Heart left ventricle (tissue), 16 donors: ENCODE results near the gene RASSF5. TPM values are rescaled to one million over a fixed set of nuclear protein-coding genes. Genes with fewer than 3 reads are reported as not detected.

ENCODE experiments used
- ATAC-seq, 4 donors: fragments of 200-7000 bp; cut with Tn5 transposase; one replicate each; pipeline ENCODE4 v1.9.1; 2020 to 2022; ENCODE audit warnings: moderate library complexity in 4 of 4, mild to moderate bottlenecking in 3 of 4, moderate number of reproducible peaks in 1 of 4
- DNase-seq, 5 donors: peaks; one replicate each; pipeline ENCODE4 v3.0.0-alpha.2; 2020
- H3K27ac ChIP-seq, 12 donors: fragments of 200-600 bp; sonication (generic) in 4 of 12; one replicate each; pipeline versions ENCODE4 v1.5.0 to v1.8.0; 2016 to 2022; ENCODE audit warnings: mild to moderate bottlenecking in 2 of 12
- H3K27me3 ChIP-seq, 9 donors: fragments of 200-600 bp; sonication (generic) in 2 of 9; one replicate each; pipeline versions ENCODE4 v1.5.1 to v1.8.0; 2016 to 2022; ENCODE audit warnings: mild to moderate bottlenecking in 3 of 9
- H3K36me3 ChIP-seq, 9 donors: fragments of 200-600 bp; sonication (generic) in 2 of 9; one replicate each; pipeline versions ENCODE4 v1.5.0 to v1.8.0; 2018 to 2022; ENCODE audit warnings: mild to moderate bottlenecking in 2 of 9
- H3K4me1 ChIP-seq, 12 donors: fragments of 200-600 bp; sonication (generic) in 4 of 12; one replicate each; pipeline versions ENCODE4 v1.5.0 to v1.8.0; 2016 to 2022; ENCODE audit warnings: mild to moderate bottlenecking in 3 of 12
- H3K4me3 ChIP-seq, 12 donors: fragments of 200-600 bp; sonication (generic) in 4 of 12; one replicate each; pipeline versions ENCODE4 v1.5.0 to v1.8.0; 2017 to 2022; ENCODE audit warnings: mild to moderate bottlenecking in 9 of 12, moderate library complexity in 4 of 12
- H3K9me3 ChIP-seq, 12 donors: fragments of 200-600 bp; sonication (generic) in 4 of 12; one replicate each; pipeline versions ENCODE4 v1.5.0 to v1.8.0; 2016 to 2022; ENCODE audit warnings: mild to moderate bottlenecking in 1 of 12
- POLR2A ChIP-seq, 2 donors: fragments of 450-650 bp; IDR thresholded peaks; one replicate each; pipeline ENCODE4 v1.6.1; 2017; ENCODE audit warnings: antibody characterized with exemption in 2 of 2, mild to moderate bottlenecking in 2 of 2, moderate library complexity in 2 of 2
- WGBS, 4 donors: extraction: QIAGEN DNeasy Blood & Tissue Kit in 2 of 4; methylation state at CpG; one replicate each; pipeline versions ENCODE4 v1.1.5 to v1.1.7; 2013 to 2018; 5-methylcytosine and 5-hydroxymethylcytosine counted together
- intact Hi-C, 10 donors: fragments of 100-400 bp; cut with DNase I; formaldehyde crosslinking; loops; one replicate each; pipeline versions ENCODE4 v1.11.1 to v1.14.2; 2022
- polyA plus RNA-seq, 2 donors: library from polyadenylated mRNA; stranded (reverse); fragments of 200-250 nt; gene quantifications; one replicate each; pipeline ENCODE4 v1.2.3, GENCODE V29; 2013
- total RNA-seq, 9 donors: library from RNA; depleted of rRNA in 2 of 9; stranded (reverse); fragments of >200 nt in 2 of 9; fragmentation: NEBNext Ultra II Directional in 3 of 9; extraction: Animal tissue kit (Norgen Biotek cat#: 25700) in 3 of 9; gene quantifications; one replicate each; pipeline versions ENCODE4 v1.1.0 to v1.2.4, GENCODE V29; 2016 to 2023
- TF ChIP-seq, protein P1 (sequence below), 12 donors: fragments of 200-600 bp; sonication (generic) in 4 of 12; IDR thresholded peaks; one replicate each; pipeline versions ENCODE4 v1.5.0 to v1.8.0; 2018 to 2022; ENCODE audit warnings: antibody characterized with exemption in 12 of 12, mild to moderate bottlenecking in 5 of 12
- donor health status: ischemic (EF 13 %, LVEDD 7.1; RV severe dilation, severe dysfunction).
- donor health status: healthy with polysubstance abuse.
- donor health status: DM: no; HTN: yes; CAD: no.
- donor health status: DM: no; HTN: no; CAD: no.
- donor health status: ischemic (EF 25% LVEDD 6.9; RV normal size, moderate dysfunction).
- donor health status: ischemic (EF 25% LVEDD 5.7; RV mildly dilated, moderate dysfunction).
- donor health status: healthy.
- donor health status: DM: yes; HTN: yes; CAD: no.
- donor health status: ischemic (EF 35%, LVEDD 5.7; RV mildly dilated, moderate dysfunction).
- donor health status: nonischemic (EF 11% LVEDD 7.7; RV severe dilation, severe dysfunction).
- donor health status: DM: yes; HTN: yes; CAD: no.
- donor health status: PGD.
- donor health status: ischemic (EF 29% LVEDD 5.4; RV normal size, mild dysfunction).
- donor health status: nonischemic (EF 23%, LVEDD 6.1; RV moderate dilation, normal function).

Gene RASSF5
- total and polyA plus RNA-seq, 11 donors: 1.3 to 27.4 (median 5.6) TPM

DNA sequence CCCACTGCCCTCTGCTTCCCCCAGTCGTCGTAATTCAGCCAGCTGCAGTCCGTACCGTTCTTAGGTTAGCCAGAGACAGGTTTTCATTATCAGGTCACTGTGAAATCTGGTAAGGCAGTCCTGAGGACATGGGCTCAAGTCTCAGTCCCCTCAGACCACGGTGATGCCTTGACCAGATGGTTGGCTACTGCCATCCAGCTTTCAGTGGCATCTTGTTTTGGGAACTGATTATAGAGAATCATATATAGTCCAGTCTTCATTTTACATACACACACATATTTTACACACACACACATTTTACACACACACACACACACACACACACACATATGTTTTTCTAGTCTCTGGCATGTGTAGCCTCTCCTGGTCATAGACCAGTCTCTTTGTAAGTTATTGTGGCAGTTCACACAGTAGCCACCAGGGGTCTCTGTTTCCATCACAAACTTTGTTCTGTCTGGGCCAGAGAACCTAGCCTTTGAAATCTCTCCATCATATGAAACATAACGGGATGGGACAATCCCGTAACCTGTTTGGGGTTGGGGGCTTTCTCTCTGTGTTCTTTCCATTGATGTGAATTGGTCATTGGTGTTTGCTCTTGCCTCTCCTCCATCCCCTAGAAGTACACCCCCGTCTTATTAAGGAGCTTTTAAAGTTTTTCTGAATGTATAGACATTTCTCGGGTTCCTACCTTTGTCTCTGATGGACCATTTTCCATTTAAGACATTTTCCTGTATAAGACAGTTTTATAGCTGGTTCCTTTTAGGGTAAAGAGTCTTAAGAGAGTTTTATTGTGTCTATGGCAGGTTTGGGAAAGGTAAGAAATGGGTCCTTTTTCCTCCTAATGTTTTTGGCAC is 45.5 kb upstream of the RASSF5 start:
- H3K27me3 ChIP-seq: no peaks in the 10 kb centered on the region
- 60 to 71% (median 67%) methylated on average over 9 of the region's 9 CpGs for WGBS, 4 donors
- no peaks in the 10 kb centered on the region for H3K9me3 ChIP-seq
- peak in 4 of 5 donors; percentile 54 to 70 (median 66) for DNase-seq
- H3K27ac ChIP-seq: peak overlapping the region in 11 of 12 donors; percentile 54 to 83 (median 69)
- intact Hi-C loops: no loop called here
- peaks cover 0 to 36% (median 4%) of the 10 kb centered on the region in 9 donors for H3K36me3 ChIP-seq
- no peak overlapping the region for H3K4me3 ChIP-seq
- TF ChIP-seq, protein P1, sequence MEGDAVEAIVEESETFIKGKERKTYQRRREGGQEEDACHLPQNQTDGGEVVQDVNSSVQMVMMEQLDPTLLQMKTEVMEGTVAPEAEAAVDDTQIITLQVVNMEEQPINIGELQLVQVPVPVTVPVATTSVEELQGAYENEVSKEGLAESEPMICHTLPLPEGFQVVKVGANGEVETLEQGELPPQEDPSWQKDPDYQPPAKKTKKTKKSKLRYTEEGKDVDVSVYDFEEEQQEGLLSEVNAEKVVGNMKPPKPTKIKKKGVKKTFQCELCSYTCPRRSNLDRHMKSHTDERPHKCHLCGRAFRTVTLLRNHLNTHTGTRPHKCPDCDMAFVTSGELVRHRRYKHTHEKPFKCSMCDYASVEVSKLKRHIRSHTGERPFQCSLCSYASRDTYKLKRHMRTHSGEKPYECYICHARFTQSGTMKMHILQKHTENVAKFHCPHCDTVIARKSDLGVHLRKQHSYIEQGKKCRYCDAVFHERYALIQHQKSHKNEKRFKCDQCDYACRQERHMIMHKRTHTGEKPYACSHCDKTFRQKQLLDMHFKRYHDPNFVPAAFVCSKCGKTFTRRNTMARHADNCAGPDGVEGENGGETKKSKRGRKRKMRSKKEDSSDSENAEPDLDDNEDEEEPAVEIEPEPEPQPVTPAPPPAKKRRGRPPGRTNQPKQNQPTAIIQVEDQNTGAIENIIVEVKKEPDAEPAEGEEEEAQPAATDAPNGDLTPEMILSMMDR (IDR thresholded peaks at IDR 0.05): peak; percentile 64 to 84 (median 81)
- no peak for TF ChIP-seq POLR2A (IDR thresholded peaks at IDR 0.05)
- H3K4me1 ChIP-seq: peaks cover 0 to 49% (median 23%) of the 10 kb centered on the region in 12 donors
- peak; percentile 63 to 73 (median 69) for ATAC-seq

DNA sequence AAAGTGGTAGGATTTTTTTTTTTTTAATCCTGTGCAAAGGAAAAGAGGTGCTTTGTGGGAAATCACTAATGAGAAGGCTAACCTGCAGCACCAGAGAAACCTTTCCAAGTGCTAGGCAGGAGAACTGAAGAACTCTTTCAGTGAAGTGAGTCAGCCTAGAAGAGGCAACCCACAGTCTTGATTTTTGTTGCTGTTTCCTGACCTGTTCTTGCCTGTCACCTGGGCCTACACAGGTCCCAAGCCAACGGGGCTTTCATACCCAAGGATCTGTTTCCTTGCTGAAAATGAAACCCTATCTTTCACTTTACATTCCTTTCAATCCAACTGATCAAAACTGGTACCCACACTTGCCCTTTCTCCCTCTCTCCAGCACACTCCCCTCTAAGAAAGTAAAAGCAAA is 44.2 kb upstream of the RASSF5 start:
- TF ChIP-seq, protein P1 (IDR thresholded peaks at IDR 0.05): no peak
- no peak for TF ChIP-seq POLR2A (IDR thresholded peaks at IDR 0.05)
- peaks cover 0 to 6% (median 0%) of the 10 kb centered on the region in 9 donors for H3K27me3 ChIP-seq
- WGBS, 4 donors: 81 to 96% (median 90%) methylated on average over 1 of the region's 1 CpG
- H3K36me3 ChIP-seq: peaks cover 0 to 36% (median 4%) of the 10 kb centered on the region in 9 donors
- no peaks in the 10 kb centered on the region for H3K9me3 ChIP-seq
- DNase-seq (peak in 1 of 5 donors; percentile 4), ATAC-seq (no peak)
- no peak overlapping the region for H3K27ac ChIP-seq
- intact Hi-C loops: no loop called here
- H3K4me1 ChIP-seq: peaks cover 0 to 50% (median 13%) of the 10 kb centered on the region in 12 donors
- H3K4me3 ChIP-seq: no peak overlapping the region

DNA sequence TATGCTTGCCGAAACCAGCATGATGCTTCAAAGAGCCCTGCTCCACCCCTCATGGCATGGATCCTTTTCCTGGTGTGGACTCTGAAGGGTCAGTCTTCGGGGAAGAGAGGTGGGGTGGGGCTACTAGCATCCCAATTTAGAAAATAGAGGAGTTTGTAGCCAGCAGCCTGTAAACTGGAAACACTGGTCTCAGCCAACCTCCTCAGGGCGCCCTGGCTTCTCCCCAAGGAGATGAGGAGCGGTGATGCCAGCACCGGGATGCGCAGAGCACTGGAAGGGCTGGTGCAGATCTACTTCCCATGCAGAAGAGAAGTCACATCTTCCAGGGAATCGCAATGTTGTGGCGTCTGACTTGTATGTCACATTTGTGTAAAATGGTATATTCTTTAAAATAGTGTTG is 43.4 kb upstream of the RASSF5 start:
- Histone ChIP-seq H3K4me3 (no peak overlapping the region), H3K9me3 (no peaks in the 10 kb centered on the region), H3K4me1 (peaks cover 0 to 57% (median 13%) of the 10 kb centered on the region in 12 donors), H3K27me3 (peaks cover 0 to 6% (median 0%) of the 10 kb centered on the region in 9 donors), H3K36me3 (peaks cover 0 to 30% (median 2%) of the 10 kb centered on the region in 9 donors), H3K27ac (peak overlapping the region in 1 of 12 donors; percentile 28)
- DNase-seq: peak in 1 of 5 donors; percentile 12
- 90 to 97% (median 94%) methylated on average over 8 of the region's 8 CpGs for WGBS, 4 donors
- no peak for ATAC-seq
- intact Hi-C loops: loop anchor here in 1 of 10 donors (2.0 kb wide), 1 partner anchor 25 kb away; no protein-coding TSS in a partner anchor
- no peak for TF ChIP-seq POLR2A (IDR thresholded peaks at IDR 0.05)
- TF ChIP-seq, protein P1 (IDR thresholded peaks at IDR 0.05): no peak

DNA sequence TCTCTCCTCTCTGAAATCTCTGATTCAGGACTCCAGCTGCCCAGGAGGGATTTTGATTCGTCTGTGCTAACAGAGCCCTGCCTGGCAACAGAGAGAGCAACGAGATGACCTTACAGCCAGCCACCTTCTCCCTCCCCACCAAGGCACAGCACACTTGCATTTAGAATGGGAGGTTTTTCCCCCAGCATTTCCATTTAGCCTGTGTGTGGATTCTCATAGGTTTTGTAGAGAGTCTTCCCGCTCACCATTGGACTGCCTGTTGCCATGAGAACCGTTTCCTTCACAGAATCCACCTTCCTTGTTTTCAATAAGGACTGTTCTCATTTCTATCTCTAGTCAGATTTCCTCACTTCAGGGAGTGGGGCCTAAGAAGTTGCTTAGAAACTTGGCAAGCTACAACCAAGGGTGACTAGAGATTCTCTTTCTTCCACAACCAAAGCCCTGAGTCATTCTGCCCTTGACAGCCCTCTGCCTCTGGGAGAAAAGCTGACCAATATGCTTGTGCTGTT is 42.8 kb upstream of the RASSF5 start:
- Histone ChIP-seq H3K27me3 (peaks cover 0 to 6% (median 0%) of the 10 kb centered on the region in 9 donors), H3K36me3 (peaks cover 0 to 24% (median 0%) of the 10 kb centered on the region in 9 donors), H3K9me3 (no peaks in the 10 kb centered on the region), H3K27ac (peak overlapping the region in 1 of 12 donors; percentile 28), H3K4me3 (no peak overlapping the region), H3K4me1 (peaks cover 0 to 63% (median 15%) of the 10 kb centered on the region in 12 donors)
- no peak for TF ChIP-seq POLR2A (IDR thresholded peaks at IDR 0.05)
- TF ChIP-seq, protein P1 (IDR thresholded peaks at IDR 0.05): no peak
- peak in 1 of 5 donors; percentile 27 for DNase-seq
- intact Hi-C loops: loop anchor here in 1 of 10 donors (2.0 kb wide), 1 partner anchor 24 kb away; no protein-coding TSS in a partner anchor
- ATAC-seq: peak in 2 of 4 donors; percentile 49 to 54
- 74 to 80% (median 78%) methylated on average over 4 of the region's 4 CpGs for WGBS, 4 donors
